Measurements from ENCODE around the gene CYP4F12. TPM values are rescaled to one million over a fixed set of nuclear protein-coding genes. Genes with fewer than 3 reads are reported as not detected.

The CYP4F12 gene
- polyA plus RNA-seq, 1 donor (not counting 4 experiments of a cell fraction or from before 2014, with no cell fraction given), result 2.0 TPM

GRCh38 chr19:15640294-15640903, 32.5 kb upstream of the CYP4F12 start, which contains the start of gene CYP4F3:
Gene CYP4F3, plus strand, starts transcription at chr19:15640897. Its CDS starts 519 bp downstream, at chr19:15641416.
- Histone ChIP-seq H3K27me3 (ENCODE audit: control insufficient read depth, extremely low read depth, insufficient read depth, low read length) (no peaks in the 10 kb centered on the region), H3K79me2 (ENCODE audit: control insufficient read depth, insufficient read depth, low read length) (no peaks in the 10 kb centered on the region), H3K4me3 (ENCODE audit: control insufficient read depth in 2 of 3, extremely low read depth in 1 of 3, insufficient read depth in 2 of 3, low read depth in 1 of 3, low read length in 3 of 3) (no peak within 1 kb of the TSS), H3K9me1 (ENCODE audit: control insufficient read depth, extremely low read depth, insufficient read depth, low read length) (no peaks in the 10 kb centered on the region), H4K20me1 (ENCODE audit: control insufficient read depth, extremely low read depth, insufficient read depth, low read length) (no peaks in the 10 kb centered on the region), H3K4me2 (ENCODE audit: control insufficient read depth, extremely low read depth, insufficient read depth, low read depth, low read length) (no peak within 1 kb of the TSS), H2AFZ (ENCODE audit: control insufficient read depth, low read length) (no peak within 1 kb of the TSS), H3K9ac (ENCODE audit: control insufficient read depth, extremely low read depth, insufficient read depth, low read length) (no peak within 1 kb of the TSS), H3K36me3 (ENCODE audit: control insufficient read depth in 2 of 2, extremely low read depth in 1 of 2, insufficient read depth in 2 of 2, low read length in 2 of 2) (no peaks in the 10 kb centered on the region), H3K9me3 (ENCODE audit: control insufficient read depth, low read depth, low read length) (no peaks in the 10 kb centered on the region), H3K27ac (ENCODE audit: control insufficient read depth, insufficient read depth, low read length) (no peak within 1 kb of the TSS), H3K4me1 (ENCODE audit: control insufficient read depth, extremely low read depth, insufficient read depth, low read length) (no peaks in the 10 kb centered on the region)
- TF ChIP-seq, protein P1, sequence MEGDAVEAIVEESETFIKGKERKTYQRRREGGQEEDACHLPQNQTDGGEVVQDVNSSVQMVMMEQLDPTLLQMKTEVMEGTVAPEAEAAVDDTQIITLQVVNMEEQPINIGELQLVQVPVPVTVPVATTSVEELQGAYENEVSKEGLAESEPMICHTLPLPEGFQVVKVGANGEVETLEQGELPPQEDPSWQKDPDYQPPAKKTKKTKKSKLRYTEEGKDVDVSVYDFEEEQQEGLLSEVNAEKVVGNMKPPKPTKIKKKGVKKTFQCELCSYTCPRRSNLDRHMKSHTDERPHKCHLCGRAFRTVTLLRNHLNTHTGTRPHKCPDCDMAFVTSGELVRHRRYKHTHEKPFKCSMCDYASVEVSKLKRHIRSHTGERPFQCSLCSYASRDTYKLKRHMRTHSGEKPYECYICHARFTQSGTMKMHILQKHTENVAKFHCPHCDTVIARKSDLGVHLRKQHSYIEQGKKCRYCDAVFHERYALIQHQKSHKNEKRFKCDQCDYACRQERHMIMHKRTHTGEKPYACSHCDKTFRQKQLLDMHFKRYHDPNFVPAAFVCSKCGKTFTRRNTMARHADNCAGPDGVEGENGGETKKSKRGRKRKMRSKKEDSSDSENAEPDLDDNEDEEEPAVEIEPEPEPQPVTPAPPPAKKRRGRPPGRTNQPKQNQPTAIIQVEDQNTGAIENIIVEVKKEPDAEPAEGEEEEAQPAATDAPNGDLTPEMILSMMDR (optimal IDR thresholded peaks at IDR 0.05 in 1 of 3, IDR thresholded peaks at IDR 0.05 in 1 of 3, conservative IDR thresholded peaks at IDR 0.05 in 1 of 3; ENCODE audit: extremely low read depth in 1 of 3, insufficient read depth in 2 of 3, low read length in 3 of 3), result no peak
- no peak for TF ChIP-seq EZH2 (IDR thresholded peaks at IDR 0.05; ENCODE audit: low read length)
- DNase-seq (ENCODE audit: low read depth, low spot score) (no peak), FAIRE-seq (peak; percentile 59)
- dilution Hi-C loops (cut with MboI; ENCODE audit: extremely low pct_ligation_motif_present, low sequenced_read_pairs), result no loop called here

- Histone ChIP-seq H2AFZ (ENCODE audit: control insufficient read depth, low read length) (no peak overlapping the region), H3K36me3 (ENCODE audit: control insufficient read depth in 2 of 2, extremely low read depth in 1 of 2, insufficient read depth in 2 of 2, low read length in 2 of 2) (no peaks in the 10 kb centered on the region), H4K20me1 (ENCODE audit: control insufficient read depth, extremely low read depth, insufficient read depth, low read length) (no peaks in the 10 kb centered on the region), H3K27me3 (ENCODE audit: control insufficient read depth, extremely low read depth, insufficient read depth, low read length) (no peaks in the 10 kb centered on the region), H3K4me3 (ENCODE audit: control insufficient read depth in 2 of 3, extremely low read depth in 1 of 3, insufficient read depth in 2 of 3, low read depth in 1 of 3, low read length in 3 of 3) (no peak overlapping the region), H3K27ac (ENCODE audit: control insufficient read depth, insufficient read depth, low read length) (no peak overlapping the region), H3K9me1 (ENCODE audit: control insufficient read depth, extremely low read depth, insufficient read depth, low read length) (no peaks in the 10 kb centered on the region), H3K9me3 (ENCODE audit: control insufficient read depth, low read depth, low read length) (no peaks in the 10 kb centered on the region), H3K79me2 (ENCODE audit: control insufficient read depth, insufficient read depth, low read length) (no peaks in the 10 kb centered on the region), H3K9ac (ENCODE audit: control insufficient read depth, extremely low read depth, insufficient read depth, low read length) (no peak overlapping the region), H3K4me2 (ENCODE audit: control insufficient read depth, extremely low read depth, insufficient read depth, low read depth, low read length) (no peak overlapping the region), H3K4me1 (ENCODE audit: control insufficient read depth, extremely low read depth, insufficient read depth, low read length) (no peaks in the 10 kb centered on the region)
- FAIRE-seq (no peak), DNase-seq (ENCODE audit: low read depth, low spot score) (no peak)
- dilution Hi-C loops (cut with MboI; ENCODE audit: extremely low pct_ligation_motif_present, low sequenced_read_pairs), result no loop called here
- TF ChIP-seq, protein P1 (optimal IDR thresholded peaks at IDR 0.05 in 1 of 3, IDR thresholded peaks at IDR 0.05 in 1 of 3, conservative IDR thresholded peaks at IDR 0.05 in 1 of 3; ENCODE audit: extremely low read depth in 1 of 3, insufficient read depth in 2 of 3, low read length in 3 of 3), result no peak
- no peak for TF ChIP-seq EZH2 (IDR thresholded peaks at IDR 0.05; ENCODE audit: low read length)
Measured at GRCh38 chr19:15640904-15641597, 31.8 kb upstream of the CYP4F12 start.

Measured in keratinocyte (primary cell).